K562 (cell line): ENCODE data around the gene ANKRD60. TPM values are rescaled to one million over a fixed set of nuclear protein-coding genes. Genes with fewer than 3 reads are reported as not detected.
A peak's percentile ranks its signal among the peaks of the same experiment; 100 is the strongest.

Source experiments
- CCAR2 ChIP-seq: fragments of 200-400 bp; formaldehyde crosslinking; IDR thresholded peaks from 2 replicates; pipeline ENCODE4 v1.6.1; 2017; ENCODE audit warnings: mild to moderate bottlenecking, low read depth, low read length
- DMBX1 ChIP-seq: fragments of 250-450 bp; sonication (Bioruptor Pico); IDR thresholded peaks from 2 replicates; pipeline ENCODE4 v1.8.0; 2022; ENCODE audit warnings: inconsistent platforms, mild to moderate bottlenecking, moderate library complexity, borderline replicate concordance
- GATA2 ChIP-seq: sonication (generic); formaldehyde crosslinking; IDR thresholded peaks from 2 replicates; pipeline ENCODE4 v1.4.0; 2020; ENCODE audit warnings: mild to moderate bottlenecking, missing genetic modification reagents
- HIVEP1 ChIP-seq: fragments of 250-450 bp; sonication (Bioruptor Pico); IDR thresholded peaks from 2 replicates; pipeline ENCODE4 v1.4.0; 2020; ENCODE audit warnings: mild to moderate bottlenecking
- HSF4 ChIP-seq: fragments of 250-450 bp; sonication (Bioruptor Pico); IDR thresholded peaks from 2 replicates; pipeline ENCODE4 v2.1.2; 2022; ENCODE audit warnings: mild to moderate bottlenecking, moderate library complexity, borderline replicate concordance
- JUND ChIP-seq, 2 experiments: IDR thresholded peaks; 2 replicates in 1 of 2; 3 replicates in 1 of 2; pipeline ENCODE4 v1.6.1; 2011; ENCODE audit warnings: borderline replicate concordance in 2 of 2, low read depth in 2 of 2, low read length in 2 of 2, improper control_type of control experiment in 1 of 2, missing biosample characterization in 1 of 2, missing genetic modification characterization in 1 of 2, missing genetic modification reagents in 1 of 2
- MGA ChIP-seq: fragments of 450-650 bp; IDR thresholded peaks from 2 replicates; pipeline ENCODE4 v1.6.1; 2016; ENCODE audit warnings: mild to moderate bottlenecking, moderate library complexity
- RBM34 ChIP-seq: fragments of 200-400 bp; formaldehyde crosslinking; IDR thresholded peaks from 2 replicates; pipeline ENCODE4 v1.6.1; 2018; ENCODE audit warnings: low read length, borderline replicate concordance; ENCODE audit not compliant: insufficient read depth
- SIRT6 ChIP-seq: IDR thresholded peaks from one replicate; pipeline ENCODE4 v1.6.1; 2012; ENCODE audit warnings: low read depth, mild to moderate bottlenecking, control low read depth, inconsistent platforms, low read length, moderate library complexity
- VEZF1 ChIP-seq: fragments of 200-800 bp; sonication (Bioruptor generic); IDR thresholded peaks from 2 replicates; pipeline ENCODE4 v1.6.1; 2017; ENCODE audit warnings: missing genetic modification characterization, missing compliant biosample characterization
- ZBTB26 ChIP-seq: fragments of 450-650 bp; formaldehyde crosslinking; IDR thresholded peaks from 2 replicates; pipeline ENCODE4 v1.4.0; 2022; ENCODE audit warnings: missing genetic modification characterization
- ZKSCAN8 ChIP-seq: fragments of 200-800 bp; sonication (Bioruptor generic); IDR thresholded peaks from 2 replicates; pipeline ENCODE4 v1.6.1; 2016; ENCODE audit warnings: missing genetic modification characterization, missing compliant biosample characterization
- ZNF124 ChIP-seq: sonication (generic); formaldehyde crosslinking; IDR thresholded peaks from 2 replicates; pipeline ENCODE4 v1.8.1; 2022; ENCODE audit warnings: missing genetic modification reagents
- ZNF79 ChIP-seq: fragments of 250-450 bp; sonication (Bioruptor Pico); IDR thresholded peaks from 2 replicates; pipeline ENCODE4 v1.4.0; 2020; ENCODE audit warnings: low read depth, mild to moderate bottlenecking, moderate library complexity
- polyA plus RNA-seq, 8 experiments: library from polyadenylated mRNA; depleted of rRNA in 4 of 8; stranded (reverse) in 5 of 8; unstranded in 3 of 8; fragments of >200 nt; fragmentation: Nextera tagmentation in 2 of 8; fragmentation: Illumina TruSeq in 1 of 8; extraction: Ambion mirVana in 2 of 8; extraction: Trizol in 1 of 8; gene quantifications; 2 replicates each; pipeline versions ENCODE4 v1.2.1 to v1.2.3, GENCODE V29; 2011 to 2014; ENCODE audit warnings: inconsistent platforms in 1 of 8, missing spikeins in 1 of 8
- total RNA-seq, 7 experiments: library from RNA; depleted of rRNA in 6 of 7; stranded (reverse); fragments of >200 nt in 6 of 7; fragmentation: Illumina TruSeq in 2 of 7; extraction: Trizol in 2 of 7; gene quantifications; 2 replicates each; pipeline versions ENCODE4 v1.2.1 to v1.2.3, GENCODE V29; 2011 to 2021; ENCODE audit warnings: low replicate concordance in 1 of 7

ANKRD60 gene
- total and polyA plus RNA-seq, 9 of the 15 experiments (the other 6 are each of a cell fraction or from before 2014, with no cell fraction given) = not detected

GRCh38 chr20:58256842-58257241, 28.4 kb upstream of the ANKRD60 start (continued):
- TF ChIP-seq ZBTB26 (CRISPR knock-in tag) = 0 out of 2 replicates have a peak, but pooled peaks have one; percentile 42
- no peak for TF ChIP-seq ZKSCAN8 (CRISPR knock-in tag)
- TF ChIP-seq CCAR2 = no peak
- no peak for TF ChIP-seq HSF4 (CRISPR knock-in tag)
- TF ChIP-seq MGA = peak; percentile 53
- no peak for TF ChIP-seq ZNF124 (CRISPR knock-in tag)
- TF ChIP-seq HIVEP1 (CRISPR knock-in tag) = 0 out of 2 replicates have a peak, but pooled peaks have one; percentile 75
- TF ChIP-seq DMBX1 (CRISPR knock-in tag) = peak; percentile 85; the same call in 1 of the 2 replicates
- peak; percentile 50; the same call in 1 of the 2 replicates for TF ChIP-seq VEZF1 (CRISPR knock-in tag)
- no peak for TF ChIP-seq RBM34
- TF ChIP-seq JUND (IDR thresholded peaks at IDR 0.05; ENCODE audit: borderline replicate concordance, low read depth, low read length) = peak; percentile 51
- TF ChIP-seq JUND (tag; IDR thresholded peaks at IDR 0.05; ENCODE audit: borderline replicate concordance, low read depth, low read length) = no peak
- TF ChIP-seq GATA2 (CRISPR knock-in tag) = no peak
- TF ChIP-seq SIRT6 = no peak
- peak; percentile 66; the same call in 1 of the 2 replicates for TF ChIP-seq ZNF79
